ENCODE results near the gene ADGRL3.

The ADGRL3 gene

DNA sequence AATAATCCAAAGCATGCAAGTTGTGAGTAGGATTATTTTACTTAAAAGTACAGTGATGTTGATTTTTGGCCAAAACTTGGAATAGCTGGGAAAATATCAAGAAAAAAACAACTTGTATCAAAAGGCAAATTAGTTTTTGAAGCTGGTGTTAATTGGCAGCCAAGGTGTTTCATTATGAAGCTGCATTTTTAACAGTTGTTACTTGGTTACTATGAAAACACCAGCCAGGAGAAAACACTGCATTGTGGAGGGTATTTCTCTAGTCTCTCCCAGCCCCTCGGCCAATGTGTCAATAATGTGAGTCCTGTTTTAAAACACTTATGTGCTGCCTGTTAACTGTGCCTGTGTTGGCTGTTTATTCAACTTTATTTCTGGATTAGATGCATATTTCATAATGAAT lies 733.4 kb downstream of the ADGRL3 start:
- Histone ChIP-seq H3K27ac (ENCODE audit: low read depth, low read length) (no peak overlapping the region), H3K79me2 (ENCODE audit: insufficient read depth, low read length) (no peaks in the 10 kb centered on the region), H3K27me3 (ENCODE audit: low read length) (no peaks in the 10 kb centered on the region), H3K9me2 (replicated peaks; ENCODE audit: insufficient read depth, low read length) (no peaks in the 10 kb centered on the region), H3F3A (ENCODE audit: insufficient read depth) (no peaks in the 10 kb centered on the region), H3K4me3 (ENCODE audit: insufficient read depth, low read length, poor library complexity, severe bottlenecking) (no peak overlapping the region), H3K36me3 (ENCODE audit: low read length) (no peaks in the 10 kb centered on the region), H3K4me2 (ENCODE audit: low read depth, low read length, poor library complexity, severe bottlenecking) (no peak overlapping the region), H2AFZ (ENCODE audit: low read depth, low read length, severe bottlenecking) (no peak overlapping the region), H3K9me3 (ENCODE audit: insufficient read depth, low read length) (no peaks in the 10 kb centered on the region), H3K9ac (ENCODE audit: low read length) (no peak overlapping the region), H4K20me1 (ENCODE audit: low read depth, low read length) (no peaks in the 10 kb centered on the region)
- TF ChIP-seq CTCF (IDR thresholded peaks at IDR 0.05; ENCODE audit: insufficient read depth, low read length, poor library complexity, severe bottlenecking) = no peak
- TF ChIP-seq EZH2phosphoT487 (conservative IDR thresholded peaks at IDR 0.05; ENCODE audit: low read length) = no peak

DNA sequence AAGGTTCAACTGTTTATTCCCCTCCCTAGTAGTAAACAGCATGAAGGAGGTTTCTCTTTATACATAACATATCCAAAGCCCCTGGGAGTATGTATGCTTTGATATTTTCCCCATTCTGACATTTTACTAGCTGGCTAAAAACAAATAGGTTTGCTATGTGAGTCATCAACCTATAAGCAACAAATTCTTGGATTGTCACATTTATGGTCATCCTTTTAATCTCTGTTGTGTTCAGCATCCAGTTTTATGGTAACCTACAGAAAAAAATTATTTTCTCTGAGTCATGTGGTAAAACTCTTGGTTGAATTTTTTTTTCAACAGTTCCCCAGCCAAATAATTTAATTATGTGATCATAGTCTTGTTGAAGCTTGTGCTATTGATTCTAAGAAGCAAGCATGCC lies 734.1 kb downstream of the ADGRL3 start:
- no peaks in the 10 kb centered on the region for H3K9me2 ChIP-seq (replicated peaks; ENCODE audit: insufficient read depth, low read length)
- H4K20me1 ChIP-seq (ENCODE audit: low read depth, low read length) = no peaks in the 10 kb centered on the region
- H3K36me3 ChIP-seq (ENCODE audit: low read length) = no peaks in the 10 kb centered on the region
- H3K9ac ChIP-seq (ENCODE audit: low read length) = no peak overlapping the region
- no peak overlapping the region for H3K4me2 ChIP-seq (ENCODE audit: low read depth, low read length, poor library complexity, severe bottlenecking)
- no peaks in the 10 kb centered on the region for H3K9me3 ChIP-seq (ENCODE audit: insufficient read depth, low read length)
- H3K4me3 ChIP-seq (ENCODE audit: insufficient read depth, low read length, poor library complexity, severe bottlenecking) = no peak overlapping the region
- no peaks in the 10 kb centered on the region for H3K27me3 ChIP-seq (ENCODE audit: low read length)
- no peak overlapping the region for H3K27ac ChIP-seq (ENCODE audit: low read depth, low read length)
- no peaks in the 10 kb centered on the region for H3K79me2 ChIP-seq (ENCODE audit: insufficient read depth, low read length)
- TF ChIP-seq EZH2phosphoT487 (conservative IDR thresholded peaks at IDR 0.05; ENCODE audit: low read length) (no peak), CTCF (IDR thresholded peaks at IDR 0.05; ENCODE audit: insufficient read depth, low read length, poor library complexity, severe bottlenecking) (no peak)
- no peaks in the 10 kb centered on the region for H3F3A ChIP-seq (ENCODE audit: insufficient read depth)
- H2AFZ ChIP-seq (ENCODE audit: low read depth, low read length, severe bottlenecking) = no peak overlapping the region

DNA sequence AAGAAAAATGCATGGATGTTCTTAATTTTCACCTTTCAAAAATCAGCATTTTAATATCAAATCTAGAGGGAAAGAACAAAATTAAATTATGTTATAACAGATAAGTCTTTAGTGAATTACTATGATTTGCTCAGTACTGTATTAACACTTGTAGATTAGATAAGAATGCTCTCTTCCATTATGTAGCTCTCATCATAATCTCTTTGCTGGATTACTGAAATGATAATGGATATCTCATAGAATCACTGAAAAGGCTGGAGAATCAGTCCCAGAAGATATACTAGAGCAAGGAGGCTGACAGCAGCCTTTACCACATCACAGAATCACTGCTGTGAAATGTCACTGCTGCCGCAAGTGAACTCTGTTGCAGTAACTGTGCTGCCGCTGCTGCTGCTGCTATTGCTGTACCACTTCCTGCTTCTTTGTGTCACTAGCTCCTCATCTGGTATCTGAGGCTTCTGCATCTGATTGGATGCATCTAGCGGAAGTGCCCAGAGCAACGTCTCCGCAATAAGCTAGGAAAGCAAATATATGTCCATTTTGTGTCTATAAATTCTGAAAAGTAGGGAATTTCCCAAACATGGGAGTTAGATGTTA lies 738.2 kb downstream of the ADGRL3 start:
- peak overlapping the region; percentile 42 for H3K4me2 ChIP-seq (ENCODE audit: low read depth, low read length, poor library complexity, severe bottlenecking)
- peak overlapping the region; percentile 48 for H2AFZ ChIP-seq (ENCODE audit: low read depth, low read length, severe bottlenecking)
- no peaks in the 10 kb centered on the region for H4K20me1 ChIP-seq (ENCODE audit: low read depth, low read length)
- H3K36me3 ChIP-seq (ENCODE audit: low read length) = no peaks in the 10 kb centered on the region
- H3K79me2 ChIP-seq (ENCODE audit: insufficient read depth, low read length) = no peaks in the 10 kb centered on the region
- no peaks in the 10 kb centered on the region for H3F3A ChIP-seq (ENCODE audit: insufficient read depth)
- H3K9me2 ChIP-seq (replicated peaks; ENCODE audit: insufficient read depth, low read length) = no peaks in the 10 kb centered on the region
- H3K27me3 ChIP-seq (ENCODE audit: low read length) = no peaks in the 10 kb centered on the region
- no peak for TF ChIP-seq CTCF (IDR thresholded peaks at IDR 0.05; ENCODE audit: insufficient read depth, low read length, poor library complexity, severe bottlenecking)
- TF ChIP-seq EZH2phosphoT487 (conservative IDR thresholded peaks at IDR 0.05; ENCODE audit: low read length) = no peak
- H3K27ac ChIP-seq (ENCODE audit: low read depth, low read length) = no peak overlapping the region
- no peak overlapping the region for H3K9ac ChIP-seq (ENCODE audit: low read length)
- no peak overlapping the region for H3K4me3 ChIP-seq (ENCODE audit: insufficient read depth, low read length, poor library complexity, severe bottlenecking)
- H3K9me3 ChIP-seq (ENCODE audit: insufficient read depth, low read length) = no peaks in the 10 kb centered on the region
